Neural progenitor cell (in vitro differentiated cells): Measurements from ENCODE around the gene FBXW8.
A peak's percentile ranks its signal among the peaks of the same experiment; 100 is the strongest.

Source experiments
- EZH2 ChIP-seq: fragments of 200-600 bp; sonication (generic); IDR thresholded peaks from 2 replicates; pipeline ENCODE4 v1.6.1; 2017; ENCODE audit warnings: antibody characterized with exemption, mild to moderate bottlenecking, moderate library complexity
- TF ChIP-seq, protein P1 (sequence below): fragments of 200-600 bp; sonication (generic); IDR thresholded peaks from 2 replicates; pipeline ENCODE4 v1.5.1; 2017; ENCODE audit warnings: antibody characterized with exemption, mild to moderate bottlenecking

- TF ChIP-seq, protein P1, sequence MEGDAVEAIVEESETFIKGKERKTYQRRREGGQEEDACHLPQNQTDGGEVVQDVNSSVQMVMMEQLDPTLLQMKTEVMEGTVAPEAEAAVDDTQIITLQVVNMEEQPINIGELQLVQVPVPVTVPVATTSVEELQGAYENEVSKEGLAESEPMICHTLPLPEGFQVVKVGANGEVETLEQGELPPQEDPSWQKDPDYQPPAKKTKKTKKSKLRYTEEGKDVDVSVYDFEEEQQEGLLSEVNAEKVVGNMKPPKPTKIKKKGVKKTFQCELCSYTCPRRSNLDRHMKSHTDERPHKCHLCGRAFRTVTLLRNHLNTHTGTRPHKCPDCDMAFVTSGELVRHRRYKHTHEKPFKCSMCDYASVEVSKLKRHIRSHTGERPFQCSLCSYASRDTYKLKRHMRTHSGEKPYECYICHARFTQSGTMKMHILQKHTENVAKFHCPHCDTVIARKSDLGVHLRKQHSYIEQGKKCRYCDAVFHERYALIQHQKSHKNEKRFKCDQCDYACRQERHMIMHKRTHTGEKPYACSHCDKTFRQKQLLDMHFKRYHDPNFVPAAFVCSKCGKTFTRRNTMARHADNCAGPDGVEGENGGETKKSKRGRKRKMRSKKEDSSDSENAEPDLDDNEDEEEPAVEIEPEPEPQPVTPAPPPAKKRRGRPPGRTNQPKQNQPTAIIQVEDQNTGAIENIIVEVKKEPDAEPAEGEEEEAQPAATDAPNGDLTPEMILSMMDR, result peak; percentile 45
- no peak for TF ChIP-seq EZH2
Measured at GRCh38 chr12:117046011-117046369, 135.2 kb downstream of the FBXW8 start.
